WERI-Rb-1 (cell line): ENCODE data around the gene HTR3D.
A peak's percentile ranks its signal among the peaks of the same experiment; 100 is the strongest.

Experiments
- DNase-seq: peaks from one replicate; pipeline ENCODE4 v3.0.0-alpha.2; 2020
- H3K27ac ChIP-seq: fragments of 250-450 bp; sonication (Bioruptor Pico); 2 replicates; pipeline ENCODE4 v1.5.1; 2020; ENCODE audit warnings: mild to moderate bottlenecking, moderate library complexity
- H3K27me3 ChIP-seq: fragments of 250-450 bp; sonication (Bioruptor Pico); 2 replicates; pipeline ENCODE4 v1.5.1; 2021; ENCODE audit warnings: mild to moderate bottlenecking, low read depth, moderate library complexity; ENCODE audit not compliant: insufficient read depth, severe bottlenecking
- H3K36me3 ChIP-seq: fragments of 250-450 bp; sonication (Bioruptor Pico); 2 replicates; pipeline ENCODE4 v1.5.1; 2020; ENCODE audit warnings: mild to moderate bottlenecking, moderate library complexity
- H3K4me3 ChIP-seq: 2 replicates; pipeline ENCODE4 v1.5.1; 2011; ENCODE audit warnings: low read depth, mild to moderate bottlenecking, control low read depth, low read length
- H3K9me3 ChIP-seq: fragments of 250-450 bp; sonication (Bioruptor Pico); 2 replicates; pipeline ENCODE4 v1.5.1; 2021; ENCODE audit warnings: mild to moderate bottlenecking, moderate library complexity; ENCODE audit not compliant: severe bottlenecking
- CTCF ChIP-seq: IDR thresholded peaks from 2 replicates; pipeline ENCODE4 v1.5.1; 2011; ENCODE audit warnings: low read depth, mild to moderate bottlenecking, control low read depth, inconsistent platforms, low read length

The HTR3D gene

GRCh38 chr3:184015381-184016019 lies 16.0 kb upstream of the HTR3D start:
- TF ChIP-seq CTCF: no peak
- peaks cover 21% of the 10 kb centered on the region for H3K36me3 ChIP-seq
- no peaks in the 10 kb centered on the region for H3K27me3 ChIP-seq
- H3K27ac ChIP-seq: peak overlapping the region; percentile 60
- no peaks in the 10 kb centered on the region for H3K9me3 ChIP-seq
- H3K4me3 ChIP-seq: peak overlapping the region; percentile 29; the same call in 1 of the 2 replicates
- DNase-seq: peak; percentile 88

- H3K36me3 ChIP-seq: peaks cover 17% of the 10 kb centered on the region
- no peaks in the 10 kb centered on the region for H3K27me3 ChIP-seq
- peak; percentile 12 for DNase-seq
- no peak overlapping the region for H3K27ac ChIP-seq
- no peak for TF ChIP-seq CTCF
- no peak overlapping the region for H3K4me3 ChIP-seq
- no peaks in the 10 kb centered on the region for H3K9me3 ChIP-seq
These were observed 15.4 kb upstream of the HTR3D start for GRCh38 chr3:184016169-184016570.

- peaks cover 11% of the 10 kb centered on the region for H3K36me3 ChIP-seq
- no peaks in the 10 kb centered on the region for H3K27me3 ChIP-seq
- no peaks in the 10 kb centered on the region for H3K9me3 ChIP-seq
- peak overlapping the region; percentile 85 for H3K27ac ChIP-seq
- peak overlapping the region; percentile 86 for H3K4me3 ChIP-seq
- peak; percentile 62 for DNase-seq
- TF ChIP-seq CTCF: peak; percentile 89
These were observed 14.5 kb upstream of the HTR3D start for GRCh38 chr3:184016811-184017671.

- no peak for TF ChIP-seq CTCF
- Histone ChIP-seq H3K4me3 (peak within 1 kb of the TSS; percentile 86), H3K36me3 (peaks cover 8% of the 10 kb centered on the region), H3K9me3 (no peaks in the 10 kb centered on the region), H3K27ac (peak within 1 kb of the TSS; percentile 85), H3K27me3 (no peaks in the 10 kb centered on the region)
- DNase-seq: peak; percentile 95
These were observed 13.7 kb upstream of the HTR3D start, which contains the start of gene ABCC5 for GRCh38 chr3:184017672-184018423. Gene ABCC5, minus strand, starts transcription at chr3:184017884. Its CDS starts 3,492 bp downstream, at chr3:184014392.

- peaks cover 8% of the 10 kb centered on the region for H3K36me3 ChIP-seq
- DNase-seq: no peak
- peak overlapping the region; percentile 86 for H3K4me3 ChIP-seq
- peak overlapping the region; percentile 85 for H3K27ac ChIP-seq
- no peak for TF ChIP-seq CTCF
- no peaks in the 10 kb centered on the region for H3K27me3 ChIP-seq
- H3K9me3 ChIP-seq: no peaks in the 10 kb centered on the region
These were observed 13.0 kb upstream of the HTR3D start for GRCh38 chr3:184018424-184018973.
